Activated T-helper 1 cell treated with anti-CD3 and anti-CD28 coated beads, Interleukin-2, amount 50 U/mL, for 16 hours (primary cell): ENCODE results near the gene ARHGEF1.

Experiments used
- DNase-seq, 2 donors: peaks; one replicate each; pipeline ENCODE4 v3.0.0-alpha.2; 2020; ENCODE audit warnings: low read depth in 1 of 2, low spot score in 1 of 2

ARHGEF1 gene

GRCh38 chr19:41947091-41947490 lies 64.1 kb downstream of the ARHGEF1 start:
- no peak for DNase-seq

DNA sequence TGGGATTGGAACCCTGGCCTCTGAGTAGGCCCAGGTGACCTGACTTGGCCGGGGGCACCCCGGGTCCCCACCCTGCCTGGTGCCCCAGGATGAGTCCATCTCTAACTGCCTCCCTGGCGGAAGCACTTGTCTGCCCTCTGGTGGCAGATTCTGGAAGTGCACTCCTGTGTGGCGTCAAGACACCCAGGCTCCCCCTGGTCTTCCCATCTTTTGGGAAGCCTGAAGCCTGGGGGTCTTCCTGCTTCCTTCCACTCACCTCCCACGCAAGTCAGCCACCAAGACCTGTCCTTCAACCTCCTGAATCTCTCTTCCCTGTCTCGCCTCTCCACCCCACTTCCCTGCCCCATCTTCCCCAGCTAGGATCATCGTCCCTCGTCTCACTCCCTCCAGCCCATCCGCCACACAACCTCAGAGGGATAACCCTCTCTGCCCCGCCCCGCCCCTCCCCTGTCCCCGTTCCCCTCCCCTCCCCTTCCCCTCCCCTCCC lies 68.7 kb downstream of the ARHGEF1 start:
- peak; percentile 80 to 91 for DNase-seq

DNA sequence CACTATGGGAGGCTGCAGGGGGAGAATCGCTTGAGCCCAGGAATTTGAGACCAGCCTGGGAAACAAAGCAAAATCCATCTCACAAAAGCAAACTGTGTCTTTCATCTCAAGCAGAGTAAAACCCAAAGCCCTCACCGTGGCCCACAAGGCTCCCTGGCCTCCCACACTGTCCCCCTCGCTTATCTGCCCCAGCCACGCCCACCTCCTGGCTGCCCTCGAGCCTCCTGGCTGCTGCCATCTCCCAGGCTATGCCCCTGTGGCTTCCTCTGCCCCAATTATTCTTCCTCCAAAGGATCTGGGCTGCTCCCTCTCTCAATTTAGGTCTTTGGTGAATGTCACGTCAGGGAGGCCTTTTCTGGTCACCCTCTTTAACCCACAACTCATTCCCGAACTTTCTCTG lies 72.5 kb downstream of the ARHGEF1 start:
- DNase-seq = no peak

GRCh38 chr19:41956621-41957020 lies 73.6 kb downstream of the ARHGEF1 start:
- DNase-seq = no peak
